OCI-LY7 (cell line): Measurements from ENCODE around the gene TRAF2.

Source experiments
- EZH2phosphoT487 ChIP-seq: fragments of 200-600 bp; sonication (generic); IDR thresholded peaks from 2 replicates; pipeline ENCODE4 v1.6.1; 2018; ENCODE audit warnings: low read depth, borderline replicate concordance, mild to moderate bottlenecking, mixed run types, antibody characterized with exemption, low read length, moderate library complexity, mixed read lengths
- TF ChIP-seq, protein P1 (sequence below): fragments of 200-600 bp; sonication (generic); conservative IDR thresholded peaks from 2 replicates; pipeline ENCODE4 v1.5.1; 2014; ENCODE audit warnings: mild to moderate bottlenecking, antibody characterized with exemption, low read length, moderate library complexity, mixed read lengths

DNA sequence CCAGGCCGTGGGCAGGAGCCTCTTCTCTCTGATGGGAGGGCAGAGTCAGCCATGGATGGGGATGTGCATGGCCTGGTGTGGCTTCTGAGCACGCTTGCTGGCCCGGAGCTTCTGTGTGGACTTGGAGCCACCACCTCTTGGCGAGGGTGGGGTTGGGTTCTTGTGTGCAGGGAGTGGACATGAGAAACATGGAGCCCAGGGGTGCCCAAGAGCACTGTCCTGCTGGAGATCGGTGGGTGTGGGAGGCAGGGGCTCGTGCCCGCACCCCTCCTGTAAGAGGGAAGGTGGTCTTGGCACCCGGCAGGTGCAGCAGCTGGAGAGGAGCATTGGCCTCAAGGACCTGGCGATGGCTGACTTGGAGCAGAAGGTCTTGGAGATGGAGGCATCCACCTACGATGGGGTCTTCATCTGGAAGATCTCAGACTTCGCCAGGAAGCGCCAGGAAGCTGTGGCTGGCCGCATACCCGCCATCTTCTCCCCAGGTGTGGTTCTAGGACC, 34.5 kb downstream of the TRAF2 start:
- TF ChIP-seq, protein P1, sequence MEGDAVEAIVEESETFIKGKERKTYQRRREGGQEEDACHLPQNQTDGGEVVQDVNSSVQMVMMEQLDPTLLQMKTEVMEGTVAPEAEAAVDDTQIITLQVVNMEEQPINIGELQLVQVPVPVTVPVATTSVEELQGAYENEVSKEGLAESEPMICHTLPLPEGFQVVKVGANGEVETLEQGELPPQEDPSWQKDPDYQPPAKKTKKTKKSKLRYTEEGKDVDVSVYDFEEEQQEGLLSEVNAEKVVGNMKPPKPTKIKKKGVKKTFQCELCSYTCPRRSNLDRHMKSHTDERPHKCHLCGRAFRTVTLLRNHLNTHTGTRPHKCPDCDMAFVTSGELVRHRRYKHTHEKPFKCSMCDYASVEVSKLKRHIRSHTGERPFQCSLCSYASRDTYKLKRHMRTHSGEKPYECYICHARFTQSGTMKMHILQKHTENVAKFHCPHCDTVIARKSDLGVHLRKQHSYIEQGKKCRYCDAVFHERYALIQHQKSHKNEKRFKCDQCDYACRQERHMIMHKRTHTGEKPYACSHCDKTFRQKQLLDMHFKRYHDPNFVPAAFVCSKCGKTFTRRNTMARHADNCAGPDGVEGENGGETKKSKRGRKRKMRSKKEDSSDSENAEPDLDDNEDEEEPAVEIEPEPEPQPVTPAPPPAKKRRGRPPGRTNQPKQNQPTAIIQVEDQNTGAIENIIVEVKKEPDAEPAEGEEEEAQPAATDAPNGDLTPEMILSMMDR = no peak
- TF ChIP-seq EZH2phosphoT487 = no peak
